Measurements from ENCODE around the gene FFAR1. TPM values are rescaled to one million over a fixed set of nuclear protein-coding genes. Genes with fewer than 3 reads are reported as not detected.
A peak's percentile ranks its signal among the peaks of the same experiment; 100 is the strongest.

Gene FFAR1
- total RNA-seq, 2 donors from 2014 or later: 1.6 to 2.3 TPM

GRCh38 chr19:35350591-35350990 is 2.9 kb downstream of the FFAR1 start:
- Histone ChIP-seq H3K9me3 (no peaks in the 10 kb centered on the region), H3K36me3 (replicated peaks in 1 of 2; ENCODE audit: insufficient read depth in 1 of 2, low read depth in 2 of 2) (no peaks in the 10 kb centered on the region), H3K27me3 (peaks cover 0 to 6% of the 10 kb centered on the region in 2 donors), H3K27ac (no peak overlapping the region), H3K4me1 (no peaks in the 10 kb centered on the region), H3K4me3 (no peak overlapping the region)
- WGBS, 2 donors: 80 to 87% methylated on average over 4 to 7 of the region's 7 CpGs
- peak in 3 of 4 donors; percentile 34 to 47 (median 44) for DNase-seq
- intact Hi-C loops (cut with DNase I): no loop called here
- TF ChIP-seq POLR2A (IDR thresholded peaks at IDR 0.05): peak in 1 of 3 donors; percentile 35
- no peak for TF ChIP-seq CTCF (IDR thresholded peaks at IDR 0.05)
- ATAC-seq: no peak

- no peak overlapping the region for H3K4me3 ChIP-seq
- no peaks in the 10 kb centered on the region for H3K36me3 ChIP-seq (replicated peaks in 1 of 2; ENCODE audit: insufficient read depth in 1 of 2, low read depth in 2 of 2)
- no peaks in the 10 kb centered on the region for H3K27me3 ChIP-seq
- WGBS, 2 donors: 87 to 91% methylated on average over 24 to 38 of the region's 47 CpGs
- ATAC-seq: no peak
- H3K4me1 ChIP-seq: no peaks in the 10 kb centered on the region
- TF ChIP-seq CTCF (IDR thresholded peaks at IDR 0.05): no peak
- no peak for TF ChIP-seq POLR2A (IDR thresholded peaks at IDR 0.05)
- H3K9me3 ChIP-seq: no peaks in the 10 kb centered on the region
- H3K27ac ChIP-seq: peak overlapping the region in 1 of 4 donors; percentile 25
- intact Hi-C loops (cut with DNase I): no loop called here
- peak in 1 of 4 donors; percentile 7 for DNase-seq
These were observed 3.9 kb downstream of the FFAR1 start for GRCh38 chr19:35351411-35352176.

- no peak for ATAC-seq
- 73 to 81% methylated on average over 6 to 17 of the region's 18 CpGs for WGBS, 2 donors
- no peaks in the 10 kb centered on the region for H3K27me3 ChIP-seq
- no peaks in the 10 kb centered on the region for H3K36me3 ChIP-seq (replicated peaks in 1 of 2; ENCODE audit: insufficient read depth in 1 of 2, low read depth in 2 of 2)
- TF ChIP-seq CTCF (IDR thresholded peaks at IDR 0.05) (no peak), POLR2A (IDR thresholded peaks at IDR 0.05) (no peak)
- intact Hi-C loops (cut with DNase I): no loop called here
- no peaks in the 10 kb centered on the region for H3K4me1 ChIP-seq
- no peak overlapping the region for H3K4me3 ChIP-seq
- DNase-seq: no peak
- no peaks in the 10 kb centered on the region for H3K9me3 ChIP-seq
- peak overlapping the region in 1 of 4 donors; percentile 25 for H3K27ac ChIP-seq
These were observed 4.4 kb downstream of the FFAR1 start for GRCh38 chr19:35352177-35352447.

- peak; percentile 87 for ATAC-seq
- peak overlapping the region in 2 of 4 donors; percentile 13 to 25 for H3K27ac ChIP-seq
- intact Hi-C loops (cut with DNase I): no loop called here
These were observed 5.0 kb downstream of the FFAR1 start for GRCh38 chr19:35352448-35353304.

More at GRCh38 chr19:35352448-35353304, 5.0 kb downstream of the FFAR1 start:
- no peak overlapping the region for H3K4me3 ChIP-seq
- H3K36me3 ChIP-seq (replicated peaks in 1 of 2; ENCODE audit: insufficient read depth in 1 of 2, low read depth in 2 of 2): no peaks in the 10 kb centered on the region
- H3K4me1 ChIP-seq: peaks cover 3% of the 10 kb centered on the region
- TF ChIP-seq POLR2A (IDR thresholded peaks at IDR 0.05) (no peak), CTCF (IDR thresholded peaks at IDR 0.05) (peak; percentile 54 to 94 (median 89))
- H3K27me3 ChIP-seq: no peaks in the 10 kb centered on the region
- no peaks in the 10 kb centered on the region for H3K9me3 ChIP-seq
- peak; percentile 69 to 79 (median 76) for DNase-seq
- 11 to 28% methylated on average over 16 to 32 of the region's 32 CpGs for WGBS, 2 donors

All from body of pancreas (tissue), 4 donors.